Transverse colon (tissue), 4 donors: ENCODE measurements around the gene THAP6. TPM values are rescaled to one million over a fixed set of nuclear protein-coding genes. Genes with fewer than 3 reads are reported as not detected.
"Not testable (repeated sequence)": the region's sequence is repeated elsewhere in the genome, so short reads cannot be mapped to it uniquely, and the experiment has no call there.

Experiments used
- DNase-seq: peaks from one replicate; pipeline ENCODE4 v3.0.0-alpha.2; 2019
- H3K27ac ChIP-seq, 4 donors: fragments of 200-600 bp; sonication (generic); 2 replicates each; pipeline ENCODE4 v1.5.1; 2016 to 2018; ENCODE audit warnings: inconsistent platforms in 4 of 4
- H3K27me3 ChIP-seq: fragments of 200-600 bp; sonication (generic); 2 replicates; pipeline ENCODE4 v1.5.1; 2017; ENCODE audit warnings: inconsistent platforms
- H3K36me3 ChIP-seq, 4 donors: fragments of 200-600 bp; sonication (generic); 2 replicates each; pipeline ENCODE4 v1.5.1; 2017 to 2019; ENCODE audit warnings: inconsistent platforms in 4 of 4
- H3K4me1 ChIP-seq, 4 donors: fragments of 200-600 bp; sonication (generic); 2 replicates each; pipeline ENCODE4 v1.5.1; 2017 to 2020; ENCODE audit warnings: inconsistent platforms in 4 of 4
- H3K4me3 ChIP-seq, 4 donors: fragments of 200-600 bp; sonication (generic); 1 replicate in 1 of 4; 2 replicates in 3 of 4; pipeline versions ENCODE4 v1.5.1 to v1.6.1; 2017 to 2019; ENCODE audit warnings: inconsistent platforms in 4 of 4
- H3K9me3 ChIP-seq, 2 donors: fragments of 200-600 bp; sonication (generic); 2 replicates each; pipeline ENCODE4 v1.5.1; 2017 to 2019; ENCODE audit warnings: inconsistent platforms in 2 of 2
- CTCF ChIP-seq, 5 experiments: fragments of 200-600 bp in 3 of 5; fragments of 450-650 bp in 2 of 5; sonication (generic) in 3 of 5; IDR thresholded peaks; 1 replicate in 2 of 5; 2 replicates in 3 of 5; pipeline ENCODE4 v1.5.1; 2016 to 2017; ENCODE audit warnings: antibody characterized with exemption in 5 of 5, inconsistent platforms in 3 of 5, mild to moderate bottlenecking in 2 of 5, moderate library complexity in 1 of 5
- EP300 ChIP-seq: sonication (generic); formaldehyde crosslinking; IDR thresholded peaks from one replicate; pipeline ENCODE4 v1.6.1; 2017; ENCODE audit warnings: antibody characterized with exemption, low read depth
- POLR2A ChIP-seq: fragments of 450-650 bp; IDR thresholded peaks from one replicate; pipeline ENCODE4 v1.6.1; 2016; ENCODE audit warnings: antibody characterized with exemption, mild to moderate bottlenecking, moderate library complexity
- POLR2AphosphoS5 ChIP-seq, 3 donors: sonication (generic); formaldehyde crosslinking; IDR thresholded peaks; one replicate each; pipeline ENCODE4 v1.6.1; 2016; ENCODE audit warnings: antibody characterized with exemption in 3 of 3
- WGBS, 2 donors: methylation state at CpG; one replicate each; pipeline ENCODE4 v1.1.5; 2018; ENCODE audit warnings: low coverage in 1 of 2; 5-methylcytosine and 5-hydroxymethylcytosine counted together
- in situ Hi-C, 4 donors: fragments of 200-750 bp; cut with MboI; loops; one replicate each; pipeline versions ENCODE4 v1.15.0 to v1.15.1; 2017; ENCODE audit warnings: low sequenced_read_pairs in 3 of 4, low pct_ligation_motif_present in 1 of 4, low pct_unique_long_range_greater_than_20kb in 1 of 4
- intact Hi-C: fragments of 100-400 bp; cut with DNase I; formaldehyde crosslinking; loops from one replicate; pipeline ENCODE4 v1.15.1; 2023; ENCODE audit warnings: low total_unique reads
- total RNA-seq, 4 donors: library from RNA; depleted of rRNA; stranded (reverse); fragments of >200 nt; gene quantifications; one replicate each; pipeline ENCODE4 v1.1.0, GENCODE V29; 2016

The THAP6 gene
- total RNA-seq, 4 donors from 2014 or later, result 16.8 to 39.6 (median 27.6) TPM

- TF ChIP-seq CTCF (IDR thresholded peaks at IDR 0.05) (no peak), EP300 (no peak), POLR2A (no peak), POLR2AphosphoS5 (IDR thresholded peaks at IDR 0.05) (no peak)
- peaks cover 3% of the 10 kb centered on the region in 2 donors for H3K9me3 ChIP-seq
- H3K4me3 ChIP-seq, result no peak overlapping the region
- peaks cover 0 to 9% (median 2%) of the 10 kb centered on the region in 4 donors for H3K4me1 ChIP-seq
- H3K36me3 ChIP-seq, result peaks cover 0 to 37% (median 6%) of the 10 kb centered on the region in 4 donors
- in situ Hi-C loops, result no loop called here
- WGBS, 2 donors, result 92 to 100% methylated on average over 2 of the region's 2 CpGs
- H3K27me3 ChIP-seq, result no peaks in the 10 kb centered on the region
- intact Hi-C loops, result no loop called here
- H3K27ac ChIP-seq, result no peak overlapping the region
- no peak for DNase-seq
Observed at GRCh38 chr4:75502671-75503070, 11.6 kb upstream of the THAP6 start.

GRCh38 chr4:75505630-75506029, 8.6 kb upstream of the THAP6 start:
- peaks cover 3 to 28% (median 6%) of the 10 kb centered on the region in 4 donors for H3K4me1 ChIP-seq
- no peak for DNase-seq
- in situ Hi-C loops, result no loop called here

GRCh38 chr4:75509592-75509991, 4.7 kb upstream of the THAP6 start:
- H3K4me1 ChIP-seq, result peaks cover 8 to 57% (median 32%) of the 10 kb centered on the region in 4 donors
- H3K4me3 ChIP-seq, H3K9me3 ChIP-seq, DNase-seq, intact Hi-C loops, H3K27ac ChIP-seq, H3K27me3 ChIP-seq, in situ Hi-C loops: not testable (repeated sequence)
- peaks cover 0 to 21% (median 7%) of the 10 kb centered on the region in 4 donors for H3K36me3 ChIP-seq
- 93 to 100% methylated on average over 2 to 4 of the region's 4 CpGs for WGBS, 2 donors

More at GRCh38 chr4:75505630-75506029, 8.6 kb upstream of the THAP6 start:
- Histone ChIP-seq H3K27ac (peak overlapping the region in 3 of 4 donors; percentile 14 to 39 (median 26)), H3K36me3 (peaks cover 0 to 28% (median 12%) of the 10 kb centered on the region in 4 donors), H3K9me3 (no peaks in the 10 kb centered on the region), H3K27me3 (no peaks in the 10 kb centered on the region), H3K4me3 (no peak overlapping the region)
- no peak for TF ChIP-seq CTCF (IDR thresholded peaks at IDR 0.05)
- no peak for TF ChIP-seq EP300
- no peak for TF ChIP-seq POLR2A
- TF ChIP-seq POLR2AphosphoS5 (IDR thresholded peaks at IDR 0.05), result no peak
- WGBS, 2 donors, result 54 to 80% methylated on average over 1 to 2 of the region's 2 CpGs
- intact Hi-C loops, result no loop called here

- Histone ChIP-seq H3K27ac (peak overlapping the region; percentile 93 to 99 (median 96)), H3K36me3 (peaks cover 0 to 12% (median 5%) of the 10 kb centered on the region in 4 donors), H3K9me3 (no peaks in the 10 kb centered on the region), H3K27me3 (no peaks in the 10 kb centered on the region), H3K4me1 (peaks cover 14 to 62% (median 38%) of the 10 kb centered on the region in 4 donors), H3K4me3 (peak overlapping the region in 1 of 4 donors; percentile 85)
- no peak for DNase-seq
- in situ Hi-C loops (no loop called here), intact Hi-C loops (no loop called here)
- TF ChIP-seq EP300 (no peak), POLR2A (no peak), POLR2AphosphoS5 (IDR thresholded peaks at IDR 0.05) (no peak), CTCF (IDR thresholded peaks at IDR 0.05) (no peak)
- 62 to 75% methylated on average over 1 to 3 of the region's 3 CpGs for WGBS, 2 donors
Observed at GRCh38 chr4:75511841-75512240, 2.4 kb upstream of the THAP6 start.
